RKO (cell line): ENCODE results near the gene NOL12.
"Not testable (repeated sequence)": the region's sequence is repeated elsewhere in the genome, so short reads cannot be mapped to it uniquely, and the experiment has no call there.

ENCODE experiments used
- DNase-seq: peaks from one replicate; pipeline ENCODE4 v3.0.0-alpha.2; 2016; ENCODE audit warnings: low spot score

Gene NOL12

DNA sequence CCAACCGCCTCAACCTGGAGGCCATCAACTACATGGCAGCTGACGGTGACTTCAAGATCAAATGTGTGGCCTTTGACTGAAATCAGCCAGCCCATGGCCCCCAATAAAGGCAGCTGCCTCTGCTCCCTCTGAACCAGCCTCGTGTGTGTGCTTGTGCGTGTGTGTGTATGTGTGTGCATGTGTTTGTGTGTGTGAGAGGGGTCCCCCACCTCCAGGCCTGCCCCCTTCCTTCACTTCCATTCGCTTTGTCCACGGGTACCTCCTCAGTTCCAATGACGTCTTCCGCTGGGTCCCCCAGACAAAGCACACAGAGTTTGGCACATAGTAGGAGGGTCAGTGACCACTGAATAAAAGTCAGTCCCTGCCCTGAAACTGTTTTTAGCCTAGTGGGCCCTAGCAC is 6.5 kb upstream of the NOL12 start:
- no peak for DNase-seq

DNA sequence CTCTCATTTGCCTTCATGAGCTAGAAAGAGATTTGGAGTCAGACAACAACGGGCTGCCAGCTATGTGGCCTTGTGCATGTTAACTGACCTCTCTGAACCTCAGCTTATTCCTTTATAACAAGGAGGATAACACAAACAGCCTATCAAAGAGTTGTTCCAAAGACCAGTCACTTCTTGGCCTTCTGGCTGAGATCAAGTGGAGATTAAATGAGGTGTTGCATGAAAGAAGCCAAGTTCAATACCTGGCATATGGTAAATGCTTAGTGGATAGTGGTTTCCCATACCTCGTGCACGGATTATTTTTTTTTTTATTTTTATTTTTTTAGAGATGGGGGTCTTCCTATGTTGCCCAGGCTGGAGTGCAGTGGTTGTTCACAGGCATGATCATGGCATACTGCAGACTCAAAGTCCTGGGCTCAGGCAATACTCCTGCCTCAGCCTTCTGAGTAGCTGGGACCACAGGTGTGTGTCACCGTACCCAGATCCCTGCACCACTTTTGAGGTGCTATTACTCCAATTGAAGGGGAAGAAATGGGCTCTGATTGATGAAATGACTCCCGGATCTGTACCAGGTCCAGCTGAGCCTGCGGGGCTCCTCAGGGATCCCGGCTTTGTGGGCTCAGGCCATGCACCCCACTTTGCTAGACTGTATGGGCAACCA is 5.8 kb upstream of the NOL12 start:
- no peak for DNase-seq

- no peak for DNase-seq
These were observed 5.1 kb upstream of the NOL12 start for GRCh38 chr22:37681001-37681424.

DNA sequence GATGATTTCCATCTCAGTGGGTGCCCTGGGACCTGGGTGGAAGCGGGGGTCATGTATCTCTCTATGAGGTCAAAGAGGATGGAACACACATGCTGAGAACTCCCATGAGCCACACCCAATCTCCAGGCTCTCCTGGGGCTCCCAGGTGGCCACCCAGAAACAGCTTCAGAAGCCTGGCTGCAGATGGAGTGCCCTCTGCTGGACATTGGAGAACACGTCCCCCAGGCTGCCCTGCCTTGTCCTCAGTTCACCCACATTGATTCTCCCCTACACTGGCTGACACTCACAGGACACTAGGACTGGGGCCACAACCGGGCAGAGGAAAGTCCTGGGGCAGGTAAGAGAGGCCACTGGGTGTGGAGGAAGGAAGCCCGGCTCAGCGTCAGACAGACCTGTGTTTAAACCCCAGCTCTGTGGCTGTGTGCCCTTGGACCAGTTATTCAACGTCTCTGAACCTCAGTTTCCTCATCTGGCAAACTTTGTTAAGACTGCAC is 4.5 kb upstream of the NOL12 start:
- peak; percentile 87 for DNase-seq

- DNase-seq: no peak
These were observed 1.1 kb upstream of the NOL12 start for GRCh38 chr22:37684803-37685615.

- DNase-seq: no peak
These were observed 4.3 kb downstream of the NOL12 start for GRCh38 chr22:37690407-37690806.

- no peak for DNase-seq
These were observed 4.9 kb downstream of the NOL12 start for GRCh38 chr22:37690901-37691504.

DNA sequence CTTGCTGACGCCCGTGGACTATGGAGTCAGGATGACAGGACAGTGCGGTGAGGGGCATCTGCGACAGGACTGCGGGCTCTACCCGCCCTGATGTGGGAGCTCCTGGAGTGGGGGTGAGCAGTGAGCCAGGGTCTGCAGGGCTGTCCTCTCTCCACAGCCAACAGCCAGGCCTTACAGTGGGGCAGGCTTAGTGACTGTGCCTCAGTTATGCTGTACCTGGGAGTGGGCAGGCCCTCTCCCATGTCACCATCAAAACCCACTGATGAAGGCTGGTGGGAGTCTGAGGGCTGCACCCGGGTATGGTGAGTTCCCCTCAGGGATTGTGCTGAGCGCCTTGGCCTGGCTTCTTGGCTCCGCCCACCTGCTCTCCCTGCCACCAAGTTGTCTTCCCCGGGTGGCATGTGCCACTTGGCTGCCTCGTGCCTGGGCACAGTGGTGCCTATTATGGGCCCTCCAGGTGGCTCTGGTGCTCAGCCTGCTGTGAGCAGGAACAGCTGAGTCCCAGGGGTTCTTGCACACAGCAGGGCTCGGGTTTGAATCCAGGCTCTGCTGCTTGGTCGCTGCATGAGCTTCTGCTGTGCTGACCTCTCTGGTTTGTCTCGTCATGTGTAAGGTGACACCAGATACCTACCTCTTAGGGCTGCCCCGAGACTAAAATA is 6.6 kb downstream of the NOL12 start:
- DNase-seq: no peak

GRCh38 chr22:37694131-37694530 is 8.0 kb downstream of the NOL12 start:
- not testable (repeated sequence) for DNase-seq

DNA sequence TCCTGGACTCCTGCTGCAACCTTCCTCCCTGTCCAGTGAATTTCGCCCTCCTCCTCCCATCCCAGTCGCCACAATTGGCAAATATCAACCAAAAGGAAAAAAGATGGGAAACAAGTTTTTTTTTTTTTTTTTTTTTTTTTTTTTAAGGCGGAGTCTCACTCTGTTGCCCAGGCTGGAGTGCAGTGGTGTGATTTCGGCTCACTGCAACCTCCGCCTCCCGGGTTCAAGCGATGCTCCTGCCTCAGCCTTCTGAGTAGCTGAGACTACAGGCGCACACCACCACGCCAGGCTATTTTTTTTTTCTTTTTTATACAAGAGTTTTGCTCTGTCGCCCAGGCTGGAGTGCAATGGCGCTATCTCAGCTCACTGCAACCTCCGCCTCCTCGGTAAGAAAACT is 10.1 kb downstream of the NOL12 start:
- DNase-seq: not testable (repeated sequence)

- DNase-seq: peak; percentile 98
These were observed 10.8 kb downstream of the NOL12 start, which contains the start of gene TRIOBP for GRCh38 chr22:37696657-37697537. TSS of gene TRIOBP (plus strand) at chr22:37697048. CDS start at chr22:37701366, 4,318 bp downstream.

- no peak for DNase-seq
These were observed 11.3 kb downstream of the NOL12 start for GRCh38 chr22:37697538-37697835.

DNA sequence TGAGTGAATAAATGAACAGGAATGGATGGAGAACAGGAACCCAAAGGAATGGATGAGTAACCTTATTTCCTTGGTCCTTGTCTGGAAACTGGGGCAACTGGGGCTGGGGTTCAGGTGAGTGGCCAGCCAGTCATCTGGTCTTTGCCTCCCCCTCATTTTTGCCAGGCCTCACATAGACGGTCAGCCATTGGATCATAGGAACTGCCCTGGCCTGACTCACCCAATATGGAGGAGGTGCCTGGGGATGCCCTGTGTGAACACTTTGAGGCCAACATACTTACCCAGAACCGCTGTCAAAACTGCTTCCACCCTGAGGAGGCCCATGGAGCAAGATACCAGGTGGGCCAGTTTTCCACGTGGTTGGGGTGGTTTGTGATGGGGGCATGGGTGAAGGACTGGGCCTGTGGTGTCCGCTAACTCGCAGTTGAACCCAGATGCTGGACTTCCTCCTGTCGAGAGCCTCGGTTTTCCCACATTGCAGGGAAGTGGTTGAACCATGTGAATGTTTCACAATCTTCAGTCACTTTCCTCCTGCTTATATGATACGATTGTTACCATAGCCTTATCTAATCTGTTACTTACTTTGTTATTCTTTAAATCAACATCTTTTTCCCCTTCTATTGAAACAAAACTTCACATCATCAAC is 15.1 kb downstream of the NOL12 start:
- peak; percentile 29 for DNase-seq

- DNase-seq: no peak
These were observed 17.8 kb downstream of the NOL12 start for GRCh38 chr22:37703906-37704305.

DNA sequence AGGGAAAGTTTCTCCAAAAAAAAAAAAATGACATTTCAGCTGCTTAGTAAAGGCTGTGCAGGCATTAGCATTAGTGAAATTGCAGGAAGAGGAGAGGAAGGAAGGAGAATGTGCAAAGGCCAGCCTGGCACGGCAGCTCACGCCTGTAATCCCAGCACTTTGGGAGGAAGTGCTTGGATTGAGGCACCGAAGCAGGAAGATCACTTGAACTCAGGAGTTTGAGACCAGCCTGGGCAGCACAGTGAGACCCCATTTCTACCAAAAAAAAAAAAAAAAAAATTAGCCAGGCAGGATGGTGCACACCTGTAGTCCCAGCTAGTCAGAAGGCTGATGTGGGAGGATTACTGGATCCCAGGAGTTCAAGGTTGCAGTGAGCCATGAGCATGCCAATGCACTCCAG is 18.5 kb downstream of the NOL12 start:
- no peak for DNase-seq

DNA sequence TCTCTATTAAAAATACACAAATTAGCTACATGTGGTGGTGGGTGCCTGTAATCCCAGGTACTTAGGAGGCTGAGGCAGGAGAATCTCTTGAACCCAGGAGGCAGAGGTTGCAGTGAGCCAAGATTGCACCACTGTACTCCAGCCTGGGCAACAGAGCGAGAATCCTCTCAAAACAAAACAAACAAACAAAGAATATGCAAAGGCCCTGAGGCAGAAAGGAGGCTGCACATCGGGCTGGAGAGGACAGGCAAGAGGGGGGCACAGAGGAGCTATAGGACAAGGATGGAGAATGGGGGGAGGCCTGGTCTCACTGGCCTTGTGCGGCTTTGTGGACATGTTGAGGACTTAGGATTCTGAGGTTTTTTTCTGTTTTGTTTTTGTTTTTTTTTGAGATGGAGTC is 19.1 kb downstream of the NOL12 start:
- DNase-seq: no peak

- no peak for DNase-seq
These were observed 22.7 kb downstream of the NOL12 start for GRCh38 chr22:37708580-37709444.

DNA sequence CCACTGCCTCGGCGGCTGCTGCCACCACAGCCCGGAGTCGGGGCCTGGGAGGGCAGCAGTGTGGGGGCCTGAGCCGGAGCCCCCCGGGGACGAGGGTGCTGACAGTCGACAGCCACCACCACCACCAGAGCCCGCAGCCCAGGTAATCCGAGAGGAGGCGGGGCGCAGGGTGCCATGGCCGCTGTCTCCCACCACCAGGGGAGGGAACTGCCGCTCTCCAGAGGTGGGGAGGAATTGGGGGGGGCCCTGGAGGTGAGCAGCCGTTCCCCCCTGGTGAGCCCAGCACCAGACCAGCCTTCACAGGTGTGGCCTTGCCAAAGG is 23.3 kb downstream of the NOL12 start:
- DNase-seq: no peak

- no peak for DNase-seq
These were observed 24.5 kb downstream of the NOL12 start for GRCh38 chr22:37710675-37711074.

- DNase-seq: no peak
These were observed 25.3 kb downstream of the NOL12 start for GRCh38 chr22:37711490-37711889.
